HG02763 (cell line): Measurements from ENCODE around the gene LGALS4.
A peak's percentile ranks its signal among the peaks of the same experiment; 100 is the strongest.
"Not testable (repeated sequence)": the region's sequence is repeated elsewhere in the genome, so short reads cannot be mapped to it uniquely, and the experiment has no call there.

Source experiments
- ATAC-seq: cut with Tn5 transposase; IDR thresholded peaks from one replicate; pipeline ENCODE4 v1.9.1; 2021; ENCODE audit warnings: mild to moderate bottlenecking, moderate library complexity; ENCODE audit not compliant: unreplicated experiment

Gene LGALS4

GRCh38 chr19:38812841-38813320 lies at the start of gene LGALS4:
Gene LGALS4, minus strand, starts transcription at chr19:38812945. Its CDS starts 59 bp downstream, at chr19:38812886.
- ATAC-seq, result no peak

- ATAC-seq, result no peak
These were observed 48.6 kb upstream of the LGALS4 start for GRCh38 chr19:38861368-38861767.

- ATAC-seq, result not testable (repeated sequence)
These were observed 47.0 kb upstream of the LGALS4 start for GRCh38 chr19:38859631-38860204.

- no peak for ATAC-seq
These were observed 44.1 kb upstream of the LGALS4 start for GRCh38 chr19:38856813-38857212.

GRCh38 chr19:38855751-38856150 lies 43.0 kb upstream of the LGALS4 start:
- not testable (repeated sequence) for ATAC-seq

- ATAC-seq, result not testable (repeated sequence)
These were observed 42.2 kb upstream of the LGALS4 start for GRCh38 chr19:38854961-38855360.

- no peak for ATAC-seq
These were observed 40.5 kb upstream of the LGALS4 start for GRCh38 chr19:38853214-38853613.

GRCh38 chr19:38852231-38853044 lies 39.7 kb upstream of the LGALS4 start:
- no peak for ATAC-seq

GRCh38 chr19:38851622-38852230 lies 39.0 kb upstream of the LGALS4 start:
- peak; percentile 23 for ATAC-seq

GRCh38 chr19:38850976-38851621 lies 38.4 kb upstream of the LGALS4 start:
- no peak for ATAC-seq

GRCh38 chr19:38850436-38850975 lies 37.8 kb upstream of the LGALS4 start:
- ATAC-seq, result peak; percentile 66

GRCh38 chr19:38849860-38850435 lies 37.2 kb upstream of the LGALS4 start, which contains the start of gene HNRNPL:
Gene HNRNPL, minus strand, starts transcription at chr19:38849986. Its CDS starts 20 bp downstream, at chr19:38849966.
- peak; percentile 52 for ATAC-seq

- peak; percentile 26 for ATAC-seq
These were observed 36.6 kb upstream of the LGALS4 start for GRCh38 chr19:38849147-38849859.

GRCh38 chr19:38848299-38849146 lies 35.8 kb upstream of the LGALS4 start:
- no peak for ATAC-seq

GRCh38 chr19:38846097-38846496 lies 33.4 kb upstream of the LGALS4 start:
- no peak for ATAC-seq

- ATAC-seq, result no peak
These were observed 32.8 kb upstream of the LGALS4 start for GRCh38 chr19:38845374-38846024.

- ATAC-seq, result no peak
These were observed 31.4 kb upstream of the LGALS4 start for GRCh38 chr19:38844093-38844686.

GRCh38 chr19:38843175-38843758 lies 30.5 kb upstream of the LGALS4 start:
- ATAC-seq, result no peak
